Hematopoietic multipotent progenitor cell treated with erythropoietin and hydrocortisone succinate and interleukin-3 and kit ligand, for 4 days (in vitro differentiated cells): Measurements from ENCODE around the gene PKIG.
"Not testable (repeated sequence)": the region's sequence is repeated elsewhere in the genome, so short reads cannot be mapped to it uniquely, and the experiment has no call there.

Experiments
- DNase-seq: peaks from one replicate; pipeline ENCODE4 v3.0.0-alpha.2; 2015

The PKIG gene

GRCh38 chr20:44582311-44583025, at the start of gene PKIG:
Gene PKIG (plus strand): TSS chr20:44582579. CDS start chr20:44614557, 31,978 bp downstream.
- peak; percentile 61 for DNase-seq

DNA sequence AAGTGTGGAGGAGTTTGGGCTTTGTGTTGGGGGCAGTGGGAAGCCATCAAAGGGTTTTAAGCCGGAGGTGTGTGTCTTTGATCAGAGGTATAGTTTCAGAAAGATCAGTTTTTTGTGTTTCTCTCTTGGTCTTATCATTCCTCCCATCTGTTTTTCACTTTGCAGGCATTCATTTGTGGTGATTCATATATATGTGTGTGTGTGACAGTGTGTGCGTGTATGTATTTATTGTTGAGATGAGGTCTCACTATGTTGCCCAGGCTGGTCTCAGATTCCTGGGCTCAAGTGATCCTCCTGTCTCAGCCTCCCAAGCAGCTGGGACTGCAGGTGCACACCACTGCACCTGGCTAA, 49.4 kb upstream of the PKIG start:
- peak; percentile 62 for DNase-seq

DNA sequence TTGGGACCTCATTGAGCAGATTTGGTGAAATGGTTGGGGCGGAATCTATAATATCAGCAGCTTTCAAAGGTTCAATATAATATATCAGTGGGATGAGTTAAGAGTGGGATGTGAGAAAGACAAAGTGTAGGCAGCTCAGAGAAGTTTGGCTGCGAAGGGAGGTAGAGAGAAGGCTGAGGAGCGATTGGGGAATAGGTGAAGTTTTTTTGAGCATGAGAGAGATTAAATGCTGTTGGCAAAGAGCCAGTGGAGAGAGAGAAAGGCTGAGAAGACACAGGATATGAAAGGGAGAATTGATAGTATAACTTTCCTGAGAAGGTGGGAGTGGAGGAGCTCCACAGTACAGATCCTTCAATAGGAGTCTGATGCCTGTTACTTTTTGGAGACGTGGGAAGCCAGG, 48.5 kb upstream of the PKIG start:
- peak; percentile 78 for DNase-seq

GRCh38 chr20:44536175-44536574, 46.2 kb upstream of the PKIG start:
- DNase-seq: peak; percentile 44

- peak; percentile 37 for DNase-seq
These were observed 44.4 kb upstream of the PKIG start for GRCh38 chr20:44537993-44538392.

GRCh38 chr20:44540834-44541233, 41.5 kb upstream of the PKIG start:
- no peak for DNase-seq

DNA sequence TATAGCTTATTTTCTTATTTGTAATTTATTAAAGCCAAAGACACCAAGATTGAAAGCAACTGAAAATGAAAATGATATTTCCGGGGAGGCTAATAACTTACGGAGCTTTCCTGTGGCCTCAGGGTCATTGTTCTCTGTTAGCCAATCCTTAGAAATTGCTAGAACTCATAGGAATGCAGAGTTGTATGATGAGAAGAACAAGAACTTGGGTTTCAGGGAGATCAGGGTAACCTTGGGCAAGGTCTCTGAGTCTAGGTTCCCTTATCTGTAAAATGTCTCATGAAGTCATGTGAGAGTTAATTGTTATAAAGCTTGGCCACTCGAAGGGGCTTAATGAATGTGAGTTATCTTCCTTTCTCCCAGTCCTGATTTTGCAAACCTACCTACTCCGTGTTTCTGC, 40.4 kb upstream of the PKIG start:
- DNase-seq: peak; percentile 49

DNA sequence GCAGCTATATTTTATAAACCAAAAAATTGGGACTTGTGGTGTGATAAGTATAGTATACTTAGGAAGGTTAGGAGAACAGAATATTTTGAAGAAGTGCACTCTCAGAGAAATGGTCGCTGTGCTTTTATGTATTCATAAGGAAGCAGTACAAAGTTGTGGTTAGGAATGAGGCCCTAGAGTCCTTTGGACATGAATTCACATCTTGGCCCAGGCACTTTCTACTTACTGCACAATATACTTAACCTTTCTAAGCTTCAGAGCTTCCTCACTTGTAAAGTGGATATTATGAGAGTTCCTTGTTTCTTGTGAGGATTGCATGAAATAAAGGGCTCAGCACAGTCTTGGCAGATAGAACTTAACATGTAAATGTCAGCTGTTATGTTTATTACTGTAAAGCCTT, 39.5 kb upstream of the PKIG start:
- DNase-seq: peak; percentile 61

- peak; percentile 27 for DNase-seq
These were observed 39.0 kb upstream of the PKIG start for GRCh38 chr20:44543358-44543757.

DNA sequence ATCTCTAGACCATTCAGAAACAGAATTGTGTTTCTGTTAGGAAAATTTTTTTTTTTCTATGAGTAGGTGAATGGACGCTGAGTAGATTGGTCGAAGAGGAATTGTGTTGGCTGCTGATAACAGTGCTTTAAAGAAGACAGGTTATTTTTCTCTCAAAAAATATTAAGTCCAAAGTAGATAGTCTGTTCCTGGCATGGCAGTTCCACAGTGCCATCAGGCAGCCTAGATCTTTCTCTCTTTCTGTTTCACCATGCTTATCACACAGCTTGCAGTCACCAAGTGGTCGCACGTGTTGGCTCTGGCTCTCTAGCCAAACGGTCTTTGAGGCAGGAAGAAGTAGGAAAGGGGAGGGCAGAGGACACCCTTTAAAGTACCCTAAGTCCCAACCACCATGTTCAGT, 38.1 kb upstream of the PKIG start:
- peak; percentile 98 for DNase-seq

DNA sequence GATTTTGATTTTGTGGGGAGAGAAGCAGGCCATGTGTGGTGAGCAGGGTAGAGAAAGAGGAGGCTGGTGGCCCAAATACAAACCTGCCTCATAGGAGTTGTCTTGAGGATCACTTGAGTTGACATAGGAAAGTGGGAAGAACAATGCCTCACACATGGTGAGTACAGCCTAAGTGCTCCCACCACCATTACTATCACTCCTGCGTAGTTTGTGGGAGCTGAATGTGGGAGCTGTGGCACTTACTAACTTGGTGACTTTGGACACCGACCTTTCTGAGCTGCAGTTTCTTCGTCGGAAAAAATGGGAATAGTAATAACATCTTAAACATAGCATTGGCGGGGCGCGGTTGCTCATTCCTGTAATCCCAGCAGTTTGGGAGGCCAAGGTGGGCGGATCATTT, 35.0 kb upstream of the PKIG start:
- no peak for DNase-seq

- peak; percentile 69 for DNase-seq
These were observed 33.3 kb upstream of the PKIG start for GRCh38 chr20:44549123-44549522.

DNA sequence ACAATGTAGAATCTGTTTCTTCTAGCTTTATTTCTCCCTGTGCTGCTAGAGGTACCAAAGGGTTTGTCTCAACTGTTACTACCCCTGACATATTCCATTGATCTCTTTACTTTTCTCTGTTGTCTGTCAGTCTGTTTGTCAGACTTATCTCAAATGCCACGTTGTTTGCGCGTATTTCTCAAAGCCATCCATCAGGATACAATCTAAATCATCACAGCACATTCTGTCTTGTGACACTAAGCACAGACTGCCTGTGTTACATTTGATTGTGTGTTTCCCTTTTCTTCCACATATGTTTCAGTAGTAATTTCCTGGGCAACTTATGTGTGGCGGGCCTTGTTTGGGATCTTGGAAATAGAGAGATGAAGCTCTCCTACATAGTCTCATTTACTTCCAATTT, 30.3 kb upstream of the PKIG start:
- DNase-seq: peak; percentile 77

DNA sequence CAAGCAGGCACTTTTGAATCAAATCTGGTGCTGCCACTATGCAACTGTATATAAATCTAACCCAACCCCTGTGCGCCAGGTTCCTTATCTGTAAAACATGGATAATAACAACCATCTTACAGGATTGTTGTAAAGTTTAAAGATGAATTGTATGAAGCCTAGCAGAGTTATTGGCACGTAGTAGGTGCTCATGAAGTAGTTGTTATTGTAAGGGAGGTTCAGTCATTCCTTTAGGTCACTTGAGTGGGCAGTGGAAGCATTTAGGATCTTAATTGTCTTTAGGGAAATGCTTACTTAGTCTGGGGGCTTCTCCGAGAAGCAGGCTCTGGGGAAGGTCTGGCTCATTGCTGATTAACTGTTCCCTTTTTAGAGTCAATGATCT, 29.8 kb upstream of the PKIG start:
- DNase-seq: no peak

DNA sequence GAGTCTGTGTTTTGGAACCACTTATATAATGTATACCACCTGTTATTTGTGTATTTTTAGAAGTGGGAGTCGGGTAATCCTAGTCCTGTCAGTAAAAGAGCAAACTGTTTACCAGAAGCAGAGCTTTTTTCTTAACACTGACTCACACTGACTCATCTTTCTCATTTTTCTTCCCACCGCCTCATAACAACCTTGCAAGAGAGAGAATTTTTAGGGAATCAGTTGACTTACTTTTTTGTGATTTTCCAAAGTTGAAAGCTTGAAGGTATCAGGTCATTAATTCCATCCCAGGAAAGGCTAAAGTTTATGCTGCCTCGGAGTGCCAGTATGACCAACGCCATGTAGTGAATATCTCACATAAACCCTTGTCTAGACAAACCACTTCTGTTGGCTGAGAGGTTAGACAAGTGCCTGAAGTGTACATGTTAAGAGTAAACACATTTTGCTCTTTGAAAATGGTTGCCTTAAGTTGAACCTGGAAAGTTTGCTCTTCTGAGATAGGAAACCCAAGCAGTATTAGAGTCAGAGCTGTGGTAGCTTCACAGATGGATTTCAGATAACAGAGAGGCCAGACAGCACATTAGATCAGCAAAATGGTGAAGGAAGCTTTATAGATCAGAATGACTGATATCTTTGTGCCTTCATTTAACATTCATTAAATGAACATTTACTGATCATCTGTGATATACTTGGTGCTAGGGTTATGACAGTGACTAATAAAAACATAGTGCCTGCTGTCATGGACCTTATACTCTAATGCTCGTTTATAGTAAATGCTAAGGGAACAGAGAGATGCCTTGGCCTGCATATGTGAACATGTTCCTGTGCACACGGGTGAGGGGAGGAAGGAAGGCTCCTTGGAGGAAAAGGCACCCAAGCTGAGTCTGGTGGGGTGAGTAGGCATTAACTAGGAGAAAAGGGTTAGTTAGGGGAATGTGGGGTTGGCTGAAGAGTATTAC, 29.1 kb upstream of the PKIG start:
- peak; percentile 79 for DNase-seq

DNA sequence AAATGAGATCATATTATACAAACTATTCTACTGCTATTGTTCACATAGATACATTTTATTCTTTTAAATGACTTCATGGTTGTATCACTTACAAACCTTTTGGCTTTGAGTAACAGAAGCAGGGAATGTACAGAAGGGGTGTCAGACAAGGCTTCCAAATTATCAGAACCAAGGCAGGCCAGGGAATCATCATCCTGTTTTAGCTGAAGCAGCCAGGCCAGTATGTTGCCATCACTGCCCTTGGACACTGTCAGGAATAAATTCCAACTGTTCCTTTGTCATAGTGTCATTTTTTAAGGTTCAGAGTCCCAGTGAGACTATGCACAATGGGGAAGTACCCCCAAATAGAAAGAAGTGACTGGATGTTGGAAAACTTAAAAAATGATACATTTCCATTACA, 23.1 kb upstream of the PKIG start:
- DNase-seq: no peak

- DNase-seq: no peak
These were observed 22.1 kb upstream of the PKIG start for GRCh38 chr20:44560229-44560628.

DNA sequence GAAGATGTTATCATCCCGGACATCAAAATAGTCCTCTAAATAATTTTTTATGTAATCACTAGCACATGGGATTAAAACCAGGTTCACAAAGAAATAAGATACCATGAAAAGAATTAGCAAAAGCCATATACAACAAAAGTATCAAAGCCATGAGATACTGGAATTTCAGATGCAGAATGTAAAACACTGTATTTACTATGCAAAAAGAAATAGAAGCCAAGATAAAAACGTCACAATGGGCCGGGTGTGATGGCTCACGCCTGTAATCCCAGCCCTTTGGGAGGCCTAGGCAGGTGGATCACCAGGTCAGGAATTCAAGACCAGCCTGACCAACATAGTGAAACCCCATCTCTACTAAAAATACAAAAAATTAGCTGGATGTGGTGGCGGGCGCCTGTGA, 21.6 kb upstream of the PKIG start:
- not testable (repeated sequence) for DNase-seq

DNA sequence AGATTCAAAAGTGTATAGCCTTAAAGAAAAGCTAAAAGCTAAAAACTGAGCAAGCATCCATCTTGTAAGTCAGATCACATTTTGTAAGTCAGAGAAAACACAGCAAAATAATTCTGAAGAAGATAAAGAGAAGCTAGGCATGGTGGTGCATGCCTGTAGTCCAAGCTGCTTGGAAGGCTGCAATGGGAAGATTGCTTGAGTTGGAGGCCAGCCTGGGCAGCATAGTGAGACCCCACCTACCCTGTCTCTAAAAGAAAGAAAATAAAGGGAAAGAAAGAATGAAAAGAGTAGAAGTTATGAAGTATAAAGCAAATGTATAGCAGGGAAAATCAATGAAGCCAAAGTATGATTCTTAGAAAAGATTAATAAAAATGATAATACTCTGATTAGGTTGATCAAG, 20.5 kb upstream of the PKIG start:
- DNase-seq: no peak

GRCh38 chr20:44566018-44566417, 16.4 kb upstream of the PKIG start:
- DNase-seq: peak; percentile 55

- no peak for DNase-seq
These were observed 15.6 kb upstream of the PKIG start for GRCh38 chr20:44566811-44567210.

DNA sequence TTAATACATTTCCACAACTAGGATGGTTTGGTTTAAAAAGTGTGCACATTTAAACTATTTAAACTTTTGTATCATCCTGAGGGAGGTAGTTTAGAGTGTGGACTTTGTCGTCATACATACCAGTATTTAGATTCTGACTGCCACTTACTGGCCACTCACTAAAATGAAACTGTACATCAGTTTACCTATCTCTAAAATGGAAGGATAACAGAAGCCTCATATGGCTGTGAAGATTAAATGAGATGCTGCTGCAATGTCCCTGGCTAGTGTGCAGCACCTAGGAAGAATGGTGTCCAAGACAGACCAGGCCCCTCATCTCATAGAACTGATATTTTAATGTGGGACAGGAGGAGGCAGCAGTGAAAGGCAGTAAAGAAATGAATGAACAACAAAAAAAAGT, 12.0 kb upstream of the PKIG start:
- no peak for DNase-seq

DNA sequence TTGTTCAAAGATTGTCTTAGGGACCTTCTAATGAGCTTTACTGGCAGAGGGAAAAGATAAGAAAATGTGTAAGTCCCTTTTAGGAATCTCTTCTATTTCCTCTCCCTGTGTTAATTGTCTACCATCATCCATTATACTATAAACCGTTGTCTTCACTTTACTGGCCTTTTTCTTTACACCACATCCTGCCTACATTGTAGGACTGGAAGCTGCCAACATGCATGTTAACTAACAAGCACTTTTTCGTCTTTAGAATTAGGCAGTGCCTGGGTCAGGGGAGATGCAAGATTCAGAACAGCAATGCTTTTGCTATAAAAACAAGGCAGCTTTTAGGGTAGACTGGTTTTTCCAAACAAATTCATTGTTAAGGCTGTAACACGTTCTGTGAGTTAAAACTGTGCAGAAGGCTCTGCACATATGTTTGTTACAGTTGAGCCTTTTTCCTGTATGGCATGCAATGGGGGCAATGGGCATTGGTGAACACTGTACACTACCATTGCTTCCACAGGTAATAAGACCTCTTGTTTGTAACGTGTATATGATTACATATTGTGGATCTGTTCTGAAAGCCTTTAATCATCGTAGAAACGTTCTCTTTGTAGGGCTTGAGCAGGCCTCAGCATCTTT, 10.9 kb upstream of the PKIG start:
- DNase-seq: no peak
